Measurements from ENCODE around the gene DIS3L2.
"Not testable (repeated sequence)": the region's sequence is repeated elsewhere in the genome, so short reads cannot be mapped to it uniquely, and the experiment has no call there.

Gene DIS3L2

GRCh38 chr2:232028071-232028470 is 66.6 kb downstream of the DIS3L2 start:
- Histone ChIP-seq H3K27me3 (ENCODE audit: control insufficient read depth in 1 of 2, insufficient read depth in 2 of 2, low read length in 2 of 2) (no peaks in the 10 kb centered on the region), H3K27ac (ENCODE audit: low read depth, low read length) (no peak overlapping the region), H3K9ac (ENCODE audit: low read depth in 1 of 2, low read length in 2 of 2) (no peak overlapping the region), H3K36me3 (ENCODE audit: control insufficient read depth in 1 of 2, insufficient read depth in 2 of 2, low read length in 2 of 2) (peaks cover 14 to 29% of the 10 kb centered on the region in 2 donors), H3K4me3 (ENCODE audit: low read depth in 1 of 2, low read length in 2 of 2) (no peak overlapping the region), H3K4me1 (ENCODE audit: control insufficient read depth in 1 of 2, insufficient read depth in 2 of 2, low read length in 2 of 2) (no peaks in the 10 kb centered on the region), H3K9me3 (ENCODE audit: control insufficient read depth in 1 of 2, low read length in 2 of 2) (no peaks in the 10 kb centered on the region)

DNA sequence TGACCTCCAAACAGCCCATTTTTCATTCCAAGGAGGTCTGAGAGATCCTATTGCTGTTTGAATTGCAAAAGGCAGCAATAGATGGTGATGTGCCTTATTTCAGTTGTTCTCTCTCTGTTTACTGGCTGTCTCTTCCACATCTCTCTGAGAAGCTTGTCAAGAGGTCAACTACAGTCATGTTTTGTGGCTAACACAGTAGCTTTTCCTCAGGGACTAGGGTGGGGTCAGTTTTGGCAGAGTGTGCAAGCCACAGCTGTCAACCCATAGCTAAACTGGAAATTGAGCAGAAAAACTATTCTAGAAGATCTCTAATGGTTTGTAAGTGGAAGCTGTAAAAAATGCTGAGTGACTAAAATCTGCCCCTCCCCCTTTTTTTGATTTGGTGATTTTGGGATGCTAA is 67.1 kb downstream of the DIS3L2 start:
- Histone ChIP-seq H3K27me3 (ENCODE audit: control insufficient read depth in 1 of 2, insufficient read depth in 2 of 2, low read length in 2 of 2) (no peaks in the 10 kb centered on the region), H3K36me3 (ENCODE audit: control insufficient read depth in 1 of 2, insufficient read depth in 2 of 2, low read length in 2 of 2) (peaks cover 14 to 26% of the 10 kb centered on the region in 2 donors), H3K27ac (ENCODE audit: low read depth, low read length) (no peak overlapping the region), H3K9ac (ENCODE audit: low read depth in 1 of 2, low read length in 2 of 2) (no peak overlapping the region), H3K4me3 (ENCODE audit: low read depth in 1 of 2, low read length in 2 of 2) (no peak overlapping the region), H3K9me3 (ENCODE audit: control insufficient read depth in 1 of 2, low read length in 2 of 2) (no peaks in the 10 kb centered on the region), H3K4me1 (ENCODE audit: control insufficient read depth in 1 of 2, insufficient read depth in 2 of 2, low read length in 2 of 2) (no peaks in the 10 kb centered on the region)

DNA sequence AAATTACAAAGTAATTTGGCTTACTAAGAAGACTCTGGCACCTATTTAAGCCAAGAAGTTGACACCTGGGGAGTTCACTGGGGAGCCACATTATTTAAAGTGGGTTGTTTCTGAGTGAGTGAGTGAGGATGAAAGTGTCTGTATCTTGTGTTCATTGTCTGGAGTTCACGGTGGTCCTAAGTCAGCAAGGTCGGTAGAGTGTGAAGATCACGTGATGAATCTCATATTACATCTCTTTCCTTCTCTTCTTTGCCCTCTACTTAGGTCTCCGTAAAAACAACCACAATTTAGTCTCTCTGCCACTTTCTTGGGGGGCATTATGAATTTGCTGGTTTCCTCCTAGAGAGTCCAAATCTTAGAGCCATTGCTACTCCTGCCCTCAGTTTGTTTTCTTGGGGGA is 67.8 kb downstream of the DIS3L2 start:
- peaks cover 14 to 19% of the 10 kb centered on the region in 2 donors for H3K36me3 ChIP-seq (ENCODE audit: control insufficient read depth in 1 of 2, insufficient read depth in 2 of 2, low read length in 2 of 2)
- no peak overlapping the region for H3K4me3 ChIP-seq (ENCODE audit: low read depth in 1 of 2, low read length in 2 of 2)
- no peak overlapping the region for H3K9ac ChIP-seq (ENCODE audit: low read depth in 1 of 2, low read length in 2 of 2)
- H3K4me1 ChIP-seq (ENCODE audit: control insufficient read depth in 1 of 2, insufficient read depth in 2 of 2, low read length in 2 of 2): no peaks in the 10 kb centered on the region
- no peaks in the 10 kb centered on the region for H3K9me3 ChIP-seq (ENCODE audit: control insufficient read depth in 1 of 2, low read length in 2 of 2)
- H3K27ac ChIP-seq (ENCODE audit: low read depth, low read length): no peak overlapping the region
- H3K27me3 ChIP-seq (ENCODE audit: control insufficient read depth in 1 of 2, insufficient read depth in 2 of 2, low read length in 2 of 2): no peaks in the 10 kb centered on the region

DNA sequence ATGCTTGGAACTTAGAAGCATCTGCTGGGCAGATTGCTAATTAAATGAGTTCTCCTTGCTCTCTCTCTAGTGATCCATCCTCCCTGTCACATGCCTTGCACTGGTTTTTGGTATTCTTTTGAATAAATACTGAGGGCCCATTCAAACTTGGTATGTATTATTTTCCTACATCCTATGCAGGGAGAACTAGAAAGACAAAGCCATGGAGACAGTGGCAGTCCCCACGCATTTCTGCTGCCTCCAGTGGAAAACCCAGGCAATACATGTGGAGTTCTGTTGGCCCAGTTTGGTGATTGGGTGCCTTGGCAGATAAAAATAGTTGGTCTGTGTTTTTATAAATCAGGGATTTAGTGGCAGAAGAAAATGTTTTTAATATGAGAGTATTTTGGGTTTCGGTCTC is 68.7 kb downstream of the DIS3L2 start:
- no peaks in the 10 kb centered on the region for H3K9me3 ChIP-seq (ENCODE audit: control insufficient read depth in 1 of 2, low read length in 2 of 2)
- H3K27me3 ChIP-seq (ENCODE audit: control insufficient read depth in 1 of 2, insufficient read depth in 2 of 2, low read length in 2 of 2): no peaks in the 10 kb centered on the region
- H3K36me3 ChIP-seq (ENCODE audit: control insufficient read depth in 1 of 2, insufficient read depth in 2 of 2, low read length in 2 of 2): peaks cover 12 to 14% of the 10 kb centered on the region in 2 donors
- H3K9ac ChIP-seq (ENCODE audit: low read depth in 1 of 2, low read length in 2 of 2): no peak overlapping the region
- H3K4me3 ChIP-seq (ENCODE audit: low read depth in 1 of 2, low read length in 2 of 2): no peak overlapping the region
- H3K4me1 ChIP-seq (ENCODE audit: control insufficient read depth in 1 of 2, insufficient read depth in 2 of 2, low read length in 2 of 2): no peaks in the 10 kb centered on the region
- no peak overlapping the region for H3K27ac ChIP-seq (ENCODE audit: low read depth, low read length)

DNA sequence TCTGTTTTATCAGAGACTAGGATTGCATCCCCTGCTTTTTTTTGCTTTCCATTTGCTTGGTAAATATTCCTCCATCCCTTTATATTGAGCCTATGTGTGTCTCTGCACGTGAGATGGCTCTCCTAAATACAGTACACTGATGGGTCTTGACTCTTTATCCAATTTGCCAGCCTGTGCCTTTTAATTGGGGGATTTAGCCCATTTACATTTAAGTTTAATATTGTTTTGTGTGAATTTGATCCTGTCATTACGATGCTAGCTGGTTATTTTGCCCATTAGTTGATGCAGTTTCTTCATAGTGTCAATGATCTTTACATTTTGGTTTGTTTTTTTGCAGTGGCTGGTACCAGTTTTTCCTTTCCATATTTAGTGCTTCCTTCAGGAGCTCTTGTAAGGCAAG is 73.8 kb downstream of the DIS3L2 start:
- H3K27me3 ChIP-seq (ENCODE audit: control insufficient read depth in 1 of 2, insufficient read depth in 2 of 2, low read length in 2 of 2); H3K36me3 ChIP-seq (ENCODE audit: control insufficient read depth in 1 of 2, insufficient read depth in 2 of 2, low read length in 2 of 2); H3K9me3 ChIP-seq (ENCODE audit: control insufficient read depth in 1 of 2, low read length in 2 of 2); H3K4me3 ChIP-seq (ENCODE audit: low read depth in 1 of 2, low read length in 2 of 2); H3K27ac ChIP-seq (ENCODE audit: low read depth, low read length); H3K9ac ChIP-seq (ENCODE audit: low read depth in 1 of 2, low read length in 2 of 2); H3K4me1 ChIP-seq (ENCODE audit: control insufficient read depth in 1 of 2, insufficient read depth in 2 of 2, low read length in 2 of 2): not testable (repeated sequence)

DNA sequence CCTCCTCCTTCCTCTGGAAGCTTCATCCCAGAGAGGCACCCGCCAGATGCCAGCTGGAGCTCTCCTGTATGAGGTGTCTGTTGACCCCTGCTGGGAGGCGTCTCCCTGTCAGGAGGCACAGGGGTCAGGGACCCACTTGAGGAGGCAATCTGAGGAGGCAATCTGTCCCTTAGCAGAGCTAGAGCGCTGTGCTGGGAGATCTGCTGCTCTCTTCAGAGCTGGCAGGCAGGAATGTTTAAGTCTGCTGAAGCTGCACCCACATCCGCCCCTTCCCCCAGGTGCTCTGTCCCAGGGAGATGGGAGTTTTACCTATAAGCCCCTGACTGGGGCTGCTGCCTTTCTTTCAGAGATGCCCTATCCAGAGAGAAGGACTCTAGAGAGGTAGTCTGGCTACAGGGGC is 75.4 kb downstream of the DIS3L2 start:
- not testable (repeated sequence) for H3K4me1 ChIP-seq (ENCODE audit: control insufficient read depth in 1 of 2, insufficient read depth in 2 of 2, low read length in 2 of 2); H3K27ac ChIP-seq (ENCODE audit: low read depth, low read length); H3K9ac ChIP-seq (ENCODE audit: low read depth in 1 of 2, low read length in 2 of 2); H3K36me3 ChIP-seq (ENCODE audit: control insufficient read depth in 1 of 2, insufficient read depth in 2 of 2, low read length in 2 of 2); H3K9me3 ChIP-seq (ENCODE audit: control insufficient read depth in 1 of 2, low read length in 2 of 2); H3K27me3 ChIP-seq (ENCODE audit: control insufficient read depth in 1 of 2, insufficient read depth in 2 of 2, low read length in 2 of 2); H3K4me3 ChIP-seq (ENCODE audit: low read depth in 1 of 2, low read length in 2 of 2)

GRCh38 chr2:232038251-232038880 is 76.9 kb downstream of the DIS3L2 start:
- Histone ChIP-seq H3K27ac (ENCODE audit: low read depth, low read length) (no peak overlapping the region), H3K27me3 (ENCODE audit: control insufficient read depth in 1 of 2, insufficient read depth in 2 of 2, low read length in 2 of 2) (no peaks in the 10 kb centered on the region), H3K4me1 (ENCODE audit: control insufficient read depth in 1 of 2, insufficient read depth in 2 of 2, low read length in 2 of 2) (no peaks in the 10 kb centered on the region), H3K36me3 (ENCODE audit: control insufficient read depth in 1 of 2, insufficient read depth in 2 of 2, low read length in 2 of 2) (no peaks in the 10 kb centered on the region), H3K9me3 (ENCODE audit: control insufficient read depth in 1 of 2, low read length in 2 of 2) (no peaks in the 10 kb centered on the region), H3K4me3 (ENCODE audit: low read depth in 1 of 2, low read length in 2 of 2) (no peak overlapping the region), H3K9ac (ENCODE audit: low read depth in 1 of 2, low read length in 2 of 2) (no peak overlapping the region)

- no peaks in the 10 kb centered on the region for H3K36me3 ChIP-seq (ENCODE audit: control insufficient read depth in 1 of 2, insufficient read depth in 2 of 2, low read length in 2 of 2)
- no peaks in the 10 kb centered on the region for H3K9me3 ChIP-seq (ENCODE audit: control insufficient read depth in 1 of 2, low read length in 2 of 2)
- H3K4me1 ChIP-seq (ENCODE audit: control insufficient read depth in 1 of 2, insufficient read depth in 2 of 2, low read length in 2 of 2): no peaks in the 10 kb centered on the region
- no peak overlapping the region for H3K27ac ChIP-seq (ENCODE audit: low read depth, low read length)
- no peak overlapping the region for H3K4me3 ChIP-seq (ENCODE audit: low read depth in 1 of 2, low read length in 2 of 2)
- no peaks in the 10 kb centered on the region for H3K27me3 ChIP-seq (ENCODE audit: control insufficient read depth in 1 of 2, insufficient read depth in 2 of 2, low read length in 2 of 2)
- no peak overlapping the region for H3K9ac ChIP-seq (ENCODE audit: low read depth in 1 of 2, low read length in 2 of 2)
These were observed 77.5 kb downstream of the DIS3L2 start for GRCh38 chr2:232038881-232039485.

DNA sequence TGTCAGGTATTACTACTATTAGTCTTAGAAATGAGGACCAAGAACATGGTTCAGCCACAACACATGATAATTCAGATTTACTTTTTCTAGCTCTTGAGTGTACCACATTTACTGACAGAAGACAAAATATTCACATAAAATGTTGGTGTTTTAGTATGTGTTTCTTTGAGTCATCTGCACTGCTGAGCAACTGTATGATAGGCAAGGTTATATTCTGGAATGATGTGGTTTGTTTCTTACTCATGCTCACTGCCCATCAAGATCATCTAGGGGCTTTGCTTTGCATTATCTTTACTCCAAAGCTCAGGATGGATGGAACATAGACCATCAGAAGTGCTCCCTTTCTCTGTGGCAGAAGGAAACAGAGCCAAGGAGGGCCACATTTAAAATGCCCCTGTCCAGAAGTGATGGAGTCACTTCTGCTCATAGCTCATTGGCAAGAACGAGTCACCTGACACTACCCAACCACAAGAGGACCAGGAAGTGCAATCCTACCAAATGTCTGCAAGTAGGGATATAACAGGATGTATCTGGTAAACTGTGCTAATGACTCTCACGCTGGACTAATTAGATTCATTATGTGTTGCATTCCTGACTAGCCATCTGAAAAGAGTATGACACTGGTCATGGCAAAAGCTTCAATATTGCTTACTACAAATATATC is 81.5 kb downstream of the DIS3L2 start:
- H3K4me1 ChIP-seq (ENCODE audit: control insufficient read depth in 1 of 2, insufficient read depth in 2 of 2, low read length in 2 of 2): no peaks in the 10 kb centered on the region
- H3K27me3 ChIP-seq (ENCODE audit: control insufficient read depth in 1 of 2, insufficient read depth in 2 of 2, low read length in 2 of 2): no peaks in the 10 kb centered on the region
- H3K27ac ChIP-seq (ENCODE audit: low read depth, low read length): no peak overlapping the region
- H3K4me3 ChIP-seq (ENCODE audit: low read depth in 1 of 2, low read length in 2 of 2): no peak overlapping the region
- H3K9ac ChIP-seq (ENCODE audit: low read depth in 1 of 2, low read length in 2 of 2): no peak overlapping the region
- H3K36me3 ChIP-seq (ENCODE audit: control insufficient read depth in 1 of 2, insufficient read depth in 2 of 2, low read length in 2 of 2): no peaks in the 10 kb centered on the region
- no peaks in the 10 kb centered on the region for H3K9me3 ChIP-seq (ENCODE audit: control insufficient read depth in 1 of 2, low read length in 2 of 2)

GRCh38 chr2:232043966-232044365 is 82.5 kb downstream of the DIS3L2 start:
- Histone ChIP-seq H3K36me3 (ENCODE audit: control insufficient read depth in 1 of 2, insufficient read depth in 2 of 2, low read length in 2 of 2) (no peaks in the 10 kb centered on the region), H3K9ac (ENCODE audit: low read depth in 1 of 2, low read length in 2 of 2) (no peak overlapping the region), H3K27ac (ENCODE audit: low read depth, low read length) (no peak overlapping the region), H3K9me3 (ENCODE audit: control insufficient read depth in 1 of 2, low read length in 2 of 2) (no peaks in the 10 kb centered on the region), H3K4me1 (ENCODE audit: control insufficient read depth in 1 of 2, insufficient read depth in 2 of 2, low read length in 2 of 2) (no peaks in the 10 kb centered on the region), H3K4me3 (ENCODE audit: low read depth in 1 of 2, low read length in 2 of 2) (no peak overlapping the region), H3K27me3 (ENCODE audit: control insufficient read depth in 1 of 2, insufficient read depth in 2 of 2, low read length in 2 of 2) (no peaks in the 10 kb centered on the region)

All from duodenal mucosa (tissue), 2 donors.